Epithelial cell of proximal tubule (primary cell): ENCODE measurements around the gene RHEBL1. TPM values are rescaled to one million over a fixed set of nuclear protein-coding genes. Genes with fewer than 3 reads are reported as not detected.

Experiments
- DNase-seq: peaks from one replicate; pipeline ENCODE4 v3.0.0-alpha.2; 2011; ENCODE audit warnings: low read depth
- H3K4me3 ChIP-seq: 2 replicates; pipeline ENCODE4 v1.5.1; 2011; ENCODE audit warnings: low read depth, mild to moderate bottlenecking, low read length
- CTCF ChIP-seq: conservative IDR thresholded peaks from 2 replicates; pipeline ENCODE4 v1.5.1; 2012; ENCODE audit warnings: low read depth, mild to moderate bottlenecking, low read length
- total RNA-seq: library from RNA; depleted of rRNA; stranded (reverse); fragments of >200 nt; gene quantifications from 2 replicates; pipeline ENCODE4 v1.2.3, GENCODE V29; 2015

The RHEBL1 gene
- total RNA-seq, 1 donor from 2014 or later: 1.6 TPM

- H3K4me3 ChIP-seq: no peak overlapping the region
- DNase-seq: no peak
- no peak for TF ChIP-seq CTCF
Measured at GRCh38 chr12:49034286-49034622, 35.5 kb downstream of the RHEBL1 start.

- H3K4me3 ChIP-seq: no peak overlapping the region
- no peak for DNase-seq
- no peak for TF ChIP-seq CTCF
Measured at GRCh38 chr12:49033611-49034285, 36.0 kb downstream of the RHEBL1 start.

GRCh38 chr12:49032679-49033447, 36.9 kb downstream of the RHEBL1 start:
- no peak overlapping the region for H3K4me3 ChIP-seq
- no peak for TF ChIP-seq CTCF

GRCh38 chr12:49032276-49032675, 37.5 kb downstream of the RHEBL1 start:
- H3K4me3 ChIP-seq: no peak overlapping the region
- no peak for TF ChIP-seq CTCF
- no peak for DNase-seq

More at GRCh38 chr12:49032679-49033447, 36.9 kb downstream of the RHEBL1 start:
- no peak for DNase-seq

- TF ChIP-seq CTCF: no peak
- no peak for DNase-seq
- no peak overlapping the region for H3K4me3 ChIP-seq
Measured at GRCh38 chr12:49031573-49032161, 38.1 kb downstream of the RHEBL1 start.

GRCh38 chr12:49030714-49031572, 38.8 kb downstream of the RHEBL1 start:
- DNase-seq: no peak
- H3K4me3 ChIP-seq: no peak overlapping the region
- TF ChIP-seq CTCF: no peak
